ENCODE data around the gene FREY1. TPM values are rescaled to one million over a fixed set of nuclear protein-coding genes. Genes with fewer than 3 reads are reported as not detected.

The FREY1 gene, protein sequence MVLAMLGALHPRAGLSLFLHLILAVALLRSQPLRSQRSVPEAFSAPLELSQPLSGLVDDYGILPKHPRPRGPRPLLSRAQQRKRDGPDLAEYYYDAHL
- total RNA-seq = 0.56 TPM

DNA sequence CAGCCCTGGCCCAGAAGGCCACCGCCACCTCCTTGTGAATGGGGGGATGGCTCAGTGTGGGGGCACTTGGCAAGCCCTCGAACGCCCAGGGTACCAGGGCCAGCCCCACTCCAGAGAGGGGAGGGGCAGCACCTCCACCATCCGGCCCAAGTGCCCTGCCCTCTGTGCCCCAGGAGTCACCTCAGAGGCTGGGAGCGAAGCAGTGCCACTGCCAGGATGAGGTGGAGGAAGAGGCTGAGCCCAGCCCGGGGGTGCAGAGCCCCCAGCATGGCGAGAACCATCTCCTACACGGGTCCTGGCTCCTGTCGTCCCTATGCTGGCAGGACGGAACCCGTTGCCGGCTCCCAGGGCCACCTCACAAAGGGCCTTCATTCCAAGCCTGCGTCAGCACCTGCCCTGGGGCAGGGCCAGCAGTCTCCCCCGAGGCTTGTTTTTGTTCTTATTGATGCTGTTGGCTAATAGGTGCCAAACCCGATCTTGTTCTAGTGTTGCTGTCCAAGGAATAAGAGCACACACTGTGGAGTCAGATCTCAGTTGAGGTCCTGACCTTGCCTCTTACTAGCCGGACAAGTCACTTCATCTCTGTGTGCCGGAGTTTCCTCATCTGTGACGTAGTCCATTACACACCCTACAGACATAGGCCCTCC lies at the start of gene FREY1:
TSS of gene FREY1 (minus strand) at position 307 of the 647 bp plus-strand sequence. CDS start at position 281, 26 bp downstream.
- peak; percentile 47 for ATAC-seq

DNA sequence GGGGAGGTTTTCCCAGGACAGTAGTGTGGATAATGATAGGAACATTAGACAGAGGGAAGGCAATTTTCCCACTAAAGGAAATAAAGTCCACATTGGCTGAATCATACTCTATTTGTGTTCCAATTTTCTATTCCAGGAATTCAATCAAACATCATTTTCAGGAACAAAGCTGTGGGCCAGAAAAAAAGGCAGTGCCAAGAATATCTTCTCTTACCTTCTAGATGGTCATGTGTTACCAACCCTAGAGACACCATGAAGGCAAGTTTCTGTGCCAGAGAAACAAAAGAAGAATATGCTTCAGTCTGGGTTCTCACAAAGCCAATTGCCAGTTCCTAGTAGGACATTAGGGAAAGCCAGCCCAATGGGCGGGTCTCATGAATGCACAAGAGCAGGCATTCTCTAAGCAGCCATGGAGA lies 42.9 kb upstream of the FREY1 start:
- no peak for ATAC-seq

DNA sequence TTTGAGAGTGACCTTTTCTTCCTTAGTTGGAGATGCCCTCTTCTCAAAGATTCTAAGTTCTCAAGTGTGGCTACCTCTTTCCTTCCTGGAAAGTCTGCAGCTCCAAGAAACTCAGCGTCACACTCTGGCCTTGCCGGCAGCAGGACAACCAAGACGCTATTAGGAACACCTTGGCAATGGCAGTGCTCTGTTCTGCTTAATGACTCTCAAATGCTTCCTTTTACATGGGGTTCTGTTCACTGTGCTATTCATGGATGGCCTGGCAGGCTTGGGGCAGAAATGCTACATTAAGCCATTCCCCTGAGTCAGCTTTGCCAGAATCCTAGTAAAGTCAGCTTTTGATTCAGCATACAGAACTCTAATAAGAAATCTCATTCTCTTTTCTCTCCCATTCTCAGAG lies 41.3 kb upstream of the FREY1 start:
- no peak for ATAC-seq

DNA sequence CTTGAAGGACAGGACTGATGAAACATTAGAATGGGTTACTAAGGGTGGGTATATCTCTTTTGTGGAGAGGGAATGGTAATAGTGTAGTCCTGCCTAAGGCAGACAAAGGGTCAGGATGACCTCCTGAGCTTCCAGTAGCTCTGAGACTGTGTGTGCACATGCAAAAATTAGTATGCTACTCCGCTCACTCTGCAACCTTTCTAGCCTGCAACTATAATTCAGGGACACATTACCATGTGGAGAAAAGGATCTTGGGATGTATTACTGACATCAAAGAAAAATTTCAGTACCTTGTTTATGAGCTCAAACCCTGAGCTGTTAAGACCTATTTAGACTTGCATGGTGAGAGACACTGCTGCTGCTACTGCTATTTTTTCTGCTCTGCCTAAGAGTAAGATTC lies 40.8 kb upstream of the FREY1 start:
- no peak for ATAC-seq

DNA sequence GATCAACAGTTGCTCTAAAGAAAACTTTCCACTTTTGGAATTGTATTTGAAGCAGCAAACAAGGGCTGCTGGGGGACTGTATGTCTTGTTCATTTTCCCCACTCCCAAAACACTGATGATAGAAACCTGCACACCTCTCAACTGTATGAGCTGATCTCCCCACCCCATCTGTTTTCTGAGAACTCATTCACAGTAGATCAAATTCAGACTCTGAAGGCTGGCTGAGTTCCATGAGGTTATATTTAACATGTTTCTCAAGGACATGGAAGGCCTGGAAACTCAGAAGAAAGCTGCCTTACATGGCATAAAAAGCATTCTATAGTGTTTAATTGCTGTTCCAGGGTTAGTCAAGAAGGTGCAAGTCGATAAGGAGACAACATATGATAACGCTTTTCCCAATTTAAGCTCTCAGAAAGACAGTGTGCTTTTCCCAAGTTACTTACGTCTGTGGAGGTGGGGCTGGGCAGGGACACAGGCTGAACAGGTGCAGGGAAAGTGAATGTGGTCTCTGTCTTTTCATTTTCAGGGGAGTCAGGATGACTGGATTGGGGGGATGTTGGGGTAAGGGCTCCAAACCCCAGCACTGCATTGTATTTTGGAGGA lies 38.4 kb upstream of the FREY1 start:
- ATAC-seq = no peak

DNA sequence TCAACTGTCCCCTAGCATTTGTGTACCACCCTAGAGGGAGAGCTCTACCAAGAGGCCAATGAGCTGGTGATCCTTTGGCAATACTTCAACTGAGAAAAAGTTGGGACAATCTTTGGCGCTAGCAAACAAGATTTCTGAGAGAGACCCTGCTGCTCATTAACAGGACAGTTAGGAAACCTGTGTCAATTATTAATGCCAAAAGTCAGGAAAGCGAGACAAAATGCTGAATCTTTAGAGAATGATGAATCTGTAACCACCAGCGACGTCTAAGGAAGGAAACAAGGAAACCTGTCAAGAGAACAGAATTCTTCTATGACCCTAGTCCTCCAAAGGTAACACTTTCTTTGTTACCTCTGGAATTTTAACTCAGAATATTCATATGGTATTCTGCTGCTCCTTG lies 35.3 kb upstream of the FREY1 start:
- ATAC-seq = no peak

DNA sequence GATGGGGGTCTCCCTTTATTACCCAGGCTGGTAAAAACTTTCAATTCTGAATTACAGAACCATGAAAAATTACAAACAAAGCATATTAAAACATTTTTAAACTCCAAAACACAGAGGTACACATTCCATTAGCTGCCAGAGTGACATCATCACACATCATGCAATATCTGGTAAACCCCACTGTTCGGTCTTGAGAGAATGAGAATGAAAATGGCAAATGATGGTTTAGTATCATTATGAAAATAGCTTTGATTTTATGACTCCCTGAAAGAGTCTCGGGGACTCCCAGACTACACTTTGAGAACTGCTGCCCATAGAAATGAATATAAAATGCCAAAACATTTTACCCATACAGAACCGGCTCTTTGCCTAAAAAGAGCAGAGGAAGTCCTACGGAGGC lies 34.2 kb upstream of the FREY1 start:
- ATAC-seq = no peak

DNA sequence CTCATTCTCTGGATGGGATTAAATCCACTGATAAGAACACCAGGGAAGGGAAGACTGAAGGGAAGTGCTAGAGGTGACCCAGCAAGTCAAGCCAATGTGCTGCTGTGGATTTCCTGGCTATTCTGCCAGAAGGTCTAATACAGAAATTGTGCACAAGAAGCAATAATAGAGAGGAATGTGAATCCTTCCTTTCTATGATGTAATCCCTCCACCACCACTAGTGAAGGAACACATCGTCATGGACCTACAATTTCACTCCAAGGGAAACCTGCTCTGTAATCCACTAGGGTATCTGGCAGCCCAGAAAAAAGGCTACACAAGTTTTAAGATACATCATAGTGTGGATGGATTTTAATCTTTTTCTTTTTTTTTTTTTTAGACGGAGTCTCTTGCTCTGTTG lies 32.8 kb upstream of the FREY1 start:
- no peak for ATAC-seq

DNA sequence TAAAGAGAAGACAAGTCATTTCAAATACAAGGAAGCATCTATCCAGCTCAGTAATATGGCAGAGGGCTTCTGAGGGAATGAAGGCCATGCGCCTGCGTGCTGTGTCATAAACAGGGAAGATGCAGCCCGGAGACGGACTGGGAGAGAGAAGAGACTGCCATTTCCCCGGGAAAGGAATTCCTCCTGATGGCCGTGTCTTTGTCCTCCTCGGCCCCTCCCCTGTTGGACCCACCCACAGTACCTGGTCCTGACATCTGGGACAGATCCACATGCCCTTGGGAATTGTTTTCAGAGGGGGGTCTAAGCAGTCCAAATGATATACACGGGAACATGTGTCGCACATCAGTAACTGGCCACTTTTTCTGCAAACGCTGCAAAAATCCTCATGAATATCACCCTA lies 30.8 kb upstream of the FREY1 start:
- no peak for ATAC-seq

DNA sequence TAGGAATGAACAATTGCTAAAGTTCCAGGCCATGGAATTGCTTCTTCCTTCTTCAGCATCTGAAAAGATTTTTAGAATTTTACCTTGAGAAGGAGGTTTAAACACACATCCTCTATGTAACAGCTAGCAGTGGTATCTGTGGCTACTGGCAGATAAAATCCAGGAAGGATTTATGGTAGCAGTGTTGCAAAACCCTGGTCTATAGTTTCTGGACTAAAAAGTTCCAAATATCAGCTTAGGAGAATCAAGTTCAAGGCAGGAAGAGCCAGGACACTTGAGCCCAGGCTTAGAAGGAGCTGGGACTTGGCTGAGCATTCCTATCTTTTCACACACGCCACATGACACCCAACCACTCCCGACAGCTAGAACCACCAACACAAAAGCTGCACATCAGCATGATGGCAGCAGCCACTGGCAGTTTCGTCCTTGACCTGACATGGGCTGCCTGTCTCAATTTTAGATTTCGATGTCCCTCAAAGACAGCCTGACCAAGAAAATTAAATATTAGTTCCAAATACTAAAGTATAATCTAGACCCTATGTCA lies 29.5 kb upstream of the FREY1 start:
- ATAC-seq = no peak

DNA sequence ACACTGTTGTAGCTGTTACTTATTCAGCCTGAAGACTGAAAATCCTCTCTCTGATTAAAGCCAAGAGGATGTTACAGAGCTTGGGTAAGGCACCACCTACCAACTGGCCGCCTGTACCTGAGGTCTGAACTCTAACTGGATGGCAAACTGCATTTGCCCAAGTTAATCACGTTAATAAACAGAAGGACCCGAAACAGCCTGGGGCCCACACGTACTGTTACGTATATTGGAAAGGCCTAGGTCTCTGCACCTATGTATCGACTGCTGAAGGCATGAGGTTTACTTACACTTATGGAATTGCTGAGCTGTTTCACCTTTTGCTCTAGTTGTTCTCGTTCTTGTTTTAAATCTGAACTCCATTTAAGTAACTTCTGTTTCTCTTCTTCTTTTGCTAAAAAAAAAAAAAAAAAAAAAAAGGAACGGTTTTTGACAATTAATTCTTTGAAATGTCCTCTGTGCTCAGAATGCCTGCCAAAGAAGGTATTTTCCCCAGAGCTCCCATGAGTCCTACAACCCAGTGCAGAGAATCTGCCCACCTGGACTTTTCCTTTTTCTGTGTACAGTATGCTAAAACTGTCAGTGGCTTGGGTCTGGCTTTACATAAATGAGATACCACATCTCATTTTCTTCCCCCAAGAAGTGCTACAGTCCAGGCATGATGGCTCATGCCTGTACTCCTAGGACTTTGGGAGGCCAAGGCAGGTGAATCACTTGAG lies 28.4 kb upstream of the FREY1 start:
- ATAC-seq = no peak

DNA sequence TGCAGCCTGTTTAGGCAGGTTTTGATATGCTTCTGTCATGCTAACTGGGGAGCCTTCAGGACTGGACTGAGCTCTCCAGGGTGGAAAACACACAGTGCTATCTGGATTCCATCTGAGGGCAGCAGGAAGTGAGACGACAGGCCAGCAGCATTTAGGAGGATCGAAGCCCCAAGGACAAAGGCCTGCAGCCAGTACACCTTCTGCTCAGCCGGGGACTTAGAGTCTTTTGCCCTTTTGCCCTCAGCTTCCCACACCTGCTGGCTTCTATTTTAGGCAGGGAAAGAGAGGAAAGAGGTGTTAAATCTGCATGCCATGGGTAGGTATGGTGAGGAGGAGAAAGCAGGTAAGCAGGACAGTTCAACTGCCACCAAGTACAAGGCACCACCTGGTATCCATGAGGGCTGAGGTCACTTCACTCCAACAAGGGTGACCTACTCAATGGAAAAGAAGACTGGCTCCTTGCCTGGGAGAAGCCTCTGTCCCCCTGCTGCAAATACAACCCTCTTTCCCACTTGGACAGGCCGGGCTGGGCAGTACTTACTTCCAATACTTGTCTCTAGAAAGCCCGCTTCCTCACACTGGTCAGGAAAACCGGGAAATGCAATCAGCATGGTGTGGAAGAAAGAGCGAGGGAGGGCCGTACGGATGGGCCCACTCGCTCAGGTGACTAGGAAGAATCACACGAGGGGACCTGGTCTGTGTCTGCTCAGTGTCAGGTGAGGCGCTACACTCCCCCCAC lies 27.7 kb upstream of the FREY1 start:
- ATAC-seq = no peak

DNA sequence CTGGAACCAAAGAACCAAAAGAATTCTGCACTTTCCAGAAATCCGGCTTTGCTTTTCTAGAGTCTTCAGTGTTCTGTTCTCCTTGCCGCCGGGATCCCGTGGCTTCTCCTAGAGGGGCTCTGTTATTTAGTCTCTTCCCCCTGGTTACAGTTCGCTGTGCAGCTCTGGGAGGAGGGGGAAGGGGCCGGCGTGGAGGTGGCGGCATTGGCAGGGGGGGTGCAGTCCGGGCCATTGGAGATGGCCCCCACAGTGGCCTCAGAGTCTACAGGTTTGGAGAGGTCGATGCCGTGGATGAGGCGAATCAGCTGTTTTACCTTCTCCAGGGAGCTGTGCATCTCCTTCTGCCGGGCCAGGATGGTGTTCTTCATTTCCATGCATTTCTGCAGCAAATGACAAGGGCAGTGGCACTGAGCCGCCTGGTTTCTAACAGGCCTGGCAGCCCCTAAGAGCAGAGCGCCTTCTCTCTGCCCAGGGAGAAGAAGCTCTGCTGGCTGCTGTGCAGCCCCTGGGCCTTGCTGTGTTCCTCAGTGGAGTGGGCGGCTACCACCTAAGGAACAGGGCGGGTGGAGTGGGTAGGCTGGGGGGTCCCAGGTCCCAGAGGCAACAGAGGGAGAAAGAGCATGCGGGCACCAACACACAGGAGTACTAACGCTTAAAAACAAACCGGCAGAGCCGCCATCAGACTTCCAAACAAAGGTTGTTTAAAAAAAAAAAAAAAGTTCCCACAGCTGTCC lies 26.9 kb upstream of the FREY1 start:
- ATAC-seq = no peak

DNA sequence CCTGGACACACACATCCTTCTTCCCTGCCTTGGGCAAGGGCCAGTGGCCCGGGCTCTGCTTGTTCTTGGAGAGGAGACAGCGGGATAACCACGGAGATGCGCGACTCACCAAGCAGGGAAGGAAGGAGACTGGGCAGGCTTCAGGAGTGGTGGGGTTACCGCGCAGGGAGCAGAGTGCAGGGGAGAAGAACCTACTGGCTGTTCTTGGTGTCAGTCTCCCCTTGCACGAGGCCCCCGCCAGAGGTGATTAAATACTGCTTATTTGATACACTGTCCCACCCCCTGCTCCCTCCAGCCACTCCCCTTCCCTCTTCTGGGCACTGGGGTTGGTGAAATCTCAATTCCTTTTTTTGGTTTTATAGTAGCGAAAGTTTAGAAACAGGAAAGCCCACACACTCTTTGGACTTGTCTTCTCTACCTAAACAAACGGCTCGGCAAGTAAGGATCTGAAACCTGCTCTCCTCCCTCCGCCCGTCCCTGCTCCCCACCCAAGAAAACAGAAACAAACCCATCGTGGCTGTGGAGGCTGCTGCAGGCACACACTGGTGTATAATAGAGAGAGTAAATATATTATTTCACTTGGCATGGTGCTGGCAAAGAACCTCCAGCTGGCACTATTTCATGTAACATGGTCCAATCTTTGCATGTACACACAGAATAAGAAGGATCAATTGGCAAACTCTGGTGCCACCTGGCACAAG lies 26.2 kb upstream of the FREY1 start:
- no peak for ATAC-seq

DNA sequence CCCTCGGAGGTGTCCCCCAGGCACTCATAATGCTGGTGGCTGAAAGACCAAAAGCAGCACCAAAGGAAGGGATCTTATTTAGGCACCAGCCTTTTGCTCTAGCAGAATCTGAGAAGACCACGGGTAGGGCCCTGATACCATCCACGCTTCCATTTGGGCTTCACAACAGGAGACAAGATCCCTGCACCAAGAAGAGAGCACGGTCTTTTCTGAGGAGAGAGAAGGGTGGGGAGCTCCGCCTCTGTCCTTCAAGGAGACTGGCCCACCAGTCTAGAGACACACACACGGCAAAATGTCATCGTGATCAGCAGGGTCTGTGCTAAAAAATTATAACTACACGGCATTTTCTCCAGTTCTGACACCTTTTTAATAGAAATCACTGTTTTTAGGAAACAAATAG lies 25.1 kb upstream of the FREY1 start:
- ATAC-seq = no peak

DNA sequence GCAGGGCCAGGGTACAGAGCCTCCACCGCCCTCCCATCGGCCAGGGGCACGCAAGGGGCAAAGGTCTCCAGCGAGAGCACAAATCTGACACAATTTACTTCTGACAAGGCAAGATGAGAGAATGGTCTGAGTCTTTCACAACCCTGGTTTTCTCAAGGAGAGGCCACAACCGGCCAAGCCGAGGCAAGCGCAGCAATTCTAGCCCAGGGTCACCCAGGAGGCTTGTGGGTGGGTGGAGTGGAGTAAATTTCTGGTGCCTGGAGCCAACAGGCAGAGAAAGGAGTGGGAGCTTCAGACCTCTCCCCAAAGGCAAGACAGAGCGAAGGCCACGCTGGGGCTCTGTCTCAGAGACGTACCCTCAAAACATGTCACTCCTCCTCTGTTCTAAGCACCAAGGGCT lies 24.7 kb upstream of the FREY1 start:
- no peak for ATAC-seq

DNA sequence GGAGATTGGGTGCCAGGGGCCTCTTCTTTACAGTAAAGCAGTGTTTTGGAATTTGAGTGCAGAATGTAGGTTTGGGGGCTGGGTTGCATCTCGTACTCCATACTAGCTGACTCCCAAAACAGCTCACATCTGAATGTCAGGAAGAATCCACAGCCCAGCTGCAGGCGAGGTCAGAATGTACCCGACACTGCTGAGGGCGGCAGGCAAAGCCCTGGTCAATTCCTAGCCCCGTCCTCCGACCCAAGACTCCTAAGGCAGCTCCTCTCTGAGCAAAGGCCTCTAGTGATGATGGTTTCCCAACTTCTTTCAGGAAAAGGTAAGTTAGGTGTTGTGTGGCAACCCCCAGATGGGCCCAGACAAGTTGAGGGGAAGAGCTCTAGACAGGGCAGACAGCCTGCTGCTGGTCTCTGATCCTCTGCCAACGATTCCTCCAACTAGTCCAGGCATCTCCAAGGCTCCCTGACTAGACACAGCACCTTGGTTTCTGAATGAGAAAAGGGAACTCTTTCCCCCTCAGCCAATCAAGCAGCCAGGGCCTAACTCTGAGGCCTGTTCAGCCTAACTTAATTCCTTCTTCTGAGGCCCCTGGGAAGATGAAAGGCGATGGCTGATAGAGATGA lies 24.0 kb upstream of the FREY1 start:
- ATAC-seq = peak; percentile 75

DNA sequence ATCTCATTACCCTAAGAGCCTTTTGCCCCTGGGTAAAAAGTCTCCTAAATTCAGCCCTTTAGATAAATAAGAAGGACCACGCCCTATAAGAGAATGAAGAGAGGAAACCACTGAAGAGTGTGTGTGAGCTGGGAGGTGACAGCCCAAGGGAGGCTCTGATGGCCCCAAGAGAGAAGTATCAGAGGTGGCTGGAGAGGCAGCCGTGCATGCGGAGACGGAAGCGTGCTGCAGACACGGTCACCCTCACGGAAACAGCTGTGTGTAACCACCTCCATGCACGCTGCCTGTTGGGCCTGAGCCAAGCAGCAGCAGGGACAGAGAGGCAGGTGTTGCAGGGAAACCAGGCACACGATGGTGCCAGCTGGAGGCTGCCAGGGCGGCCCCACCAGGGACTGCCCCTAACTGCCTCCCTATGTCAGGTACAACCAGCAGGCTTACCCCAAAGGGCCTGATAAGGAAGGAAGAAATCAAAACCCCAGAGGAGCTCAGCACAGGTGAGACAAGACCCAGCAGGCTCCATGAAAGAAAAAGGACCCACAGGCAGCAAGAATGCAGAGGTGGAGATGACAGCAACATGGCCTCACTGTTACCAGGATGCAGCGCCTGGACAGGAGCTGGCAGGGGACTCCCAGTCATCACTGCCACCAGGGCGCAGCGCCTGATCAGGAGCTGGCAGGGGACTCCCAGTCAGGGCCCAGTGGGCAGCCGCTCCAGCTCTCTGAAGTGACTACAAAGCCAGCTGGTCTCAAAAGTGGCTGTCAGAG lies 23.1 kb upstream of the FREY1 start:
- ATAC-seq = peak; percentile 57

DNA sequence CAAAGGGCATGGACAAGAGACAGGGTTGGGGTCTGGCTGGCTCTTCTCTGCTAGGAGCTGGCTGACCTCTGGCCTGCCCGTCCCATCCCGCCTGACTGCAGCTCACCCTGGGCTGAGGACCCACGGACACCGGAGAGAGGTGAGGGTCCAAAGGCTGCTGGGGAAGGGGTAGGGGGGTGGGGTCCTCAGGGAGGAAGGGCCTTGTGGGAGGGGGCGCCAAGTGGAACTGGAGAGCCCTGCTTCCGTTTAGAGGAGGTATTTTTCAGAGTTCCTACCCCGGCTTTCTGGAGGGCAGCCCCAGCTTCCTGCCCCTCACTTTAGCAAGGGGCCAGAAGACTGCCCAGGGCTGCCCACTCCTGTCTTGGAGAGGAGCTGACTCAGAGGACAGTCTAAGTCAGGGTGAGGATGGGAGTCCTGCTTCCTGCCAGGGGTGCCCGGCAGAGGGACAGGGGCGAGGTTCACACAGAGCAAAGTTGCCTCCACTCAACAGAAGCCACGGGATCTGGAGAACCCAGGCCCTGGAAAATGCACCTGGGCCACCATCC lies 22.5 kb upstream of the FREY1 start:
- peak; percentile 1 for ATAC-seq
